HUDEP-2 (cell line): ENCODE measurements around the gene ARFGEF3.
"Not testable (repeated sequence)": the region's sequence is repeated elsewhere in the genome, so short reads cannot be mapped to it uniquely, and the experiment has no call there.

ENCODE experiments used
- DNase-seq, 76 experiments: peaks; one replicate each; lab custom pipeline; 2025; ENCODE audit not compliant: unreplicated experiment in 76 of 76; lab: John Stamatoyannopoulos, UW

ARFGEF3 gene

GRCh38 chr6:138211048-138211581 is 49.4 kb downstream of the ARFGEF3 start:
- no peak for DNase-seq

GRCh38 chr6:138211601-138212000 is 49.9 kb downstream of the ARFGEF3 start:
- DNase-seq = no peak

- DNase-seq = not testable (repeated sequence)
Measured at GRCh38 chr6:138212530-138212929, 50.8 kb downstream of the ARFGEF3 start.

- no peak for DNase-seq
Measured at GRCh38 chr6:138215093-138215782, 53.5 kb downstream of the ARFGEF3 start.

GRCh38 chr6:138218449-138218848 is 56.7 kb downstream of the ARFGEF3 start, which contains the start of gene PBOV1:
Gene PBOV1 (minus strand): TSS chr6:138218491. CDS start chr6:138218395, 96 bp downstream.
- DNase-seq = no peak

- no peak for DNase-seq
Measured at GRCh38 chr6:138219398-138219797, 57.7 kb downstream of the ARFGEF3 start.

GRCh38 chr6:138219901-138220300 is 58.2 kb downstream of the ARFGEF3 start:
- DNase-seq = no peak

GRCh38 chr6:138222901-138223546 is 61.3 kb downstream of the ARFGEF3 start:
- DNase-seq = no peak

GRCh38 chr6:138225953-138226352 is 64.2 kb downstream of the ARFGEF3 start:
- no peak for DNase-seq

GRCh38 chr6:138226700-138227315 is 65.1 kb downstream of the ARFGEF3 start:
- DNase-seq = no peak

- DNase-seq = no peak
Measured at GRCh38 chr6:138227316-138227781, 65.6 kb downstream of the ARFGEF3 start.

- no peak for DNase-seq
Measured at GRCh38 chr6:138229072-138229471, 67.3 kb downstream of the ARFGEF3 start.

GRCh38 chr6:138229663-138230179 is 68.0 kb downstream of the ARFGEF3 start:
- DNase-seq = no peak

- no peak for DNase-seq
Measured at GRCh38 chr6:138230221-138230620, 68.5 kb downstream of the ARFGEF3 start.

- no peak for DNase-seq
Measured at GRCh38 chr6:138230759-138231380, 69.1 kb downstream of the ARFGEF3 start.

GRCh38 chr6:138231381-138231886 is 69.7 kb downstream of the ARFGEF3 start:
- no peak for DNase-seq

- DNase-seq = no peak
Measured at GRCh38 chr6:138234363-138234762, 72.6 kb downstream of the ARFGEF3 start.

- no peak for DNase-seq
Measured at GRCh38 chr6:138235205-138235604, 73.5 kb downstream of the ARFGEF3 start.

- no peak for DNase-seq
Measured at GRCh38 chr6:138235693-138236092, 74.0 kb downstream of the ARFGEF3 start.

GRCh38 chr6:138237463-138237862 is 75.7 kb downstream of the ARFGEF3 start:
- no peak for DNase-seq

GRCh38 chr6:138238368-138238767 is 76.6 kb downstream of the ARFGEF3 start:
- no peak for DNase-seq
